GOT3 (cell line): ENCODE data around the gene OR52K2.
"Not testable (repeated sequence)": the region's sequence is repeated elsewhere in the genome, so short reads cannot be mapped to it uniquely, and the experiment has no call there.

Experiments
- DNase-seq: peaks from one replicate; lab custom pipeline; 2025; ENCODE audit warnings: mixed read lengths; lab: John Stamatoyannopoulos, UW

Gene OR52K2

GRCh38 chr11:4480577-4481239, 31.6 kb downstream of the OR52K2 start:
- no peak for DNase-seq

- DNase-seq = no peak
These were observed 32.1 kb downstream of the OR52K2 start for GRCh38 chr11:4481240-4481582.

DNA sequence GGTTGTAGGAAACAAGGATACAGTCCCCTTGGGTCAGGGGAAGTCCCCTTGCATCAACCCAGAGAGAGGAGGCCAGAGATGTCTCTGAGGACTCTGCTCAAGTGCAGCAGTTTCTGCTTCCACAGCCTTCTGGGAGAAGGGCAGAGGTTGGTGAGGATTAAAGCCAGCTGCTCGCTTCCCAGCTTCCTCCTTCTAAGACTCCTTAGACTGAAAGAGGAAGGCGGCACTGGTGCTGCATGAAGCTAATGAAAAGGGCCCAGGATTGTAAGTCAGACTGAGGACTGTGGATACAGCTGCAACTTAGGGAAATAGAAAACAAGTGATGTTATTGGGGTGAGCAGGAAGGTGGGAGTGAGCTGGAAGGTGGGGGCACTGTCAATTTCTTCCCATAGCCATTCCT, 33.4 kb downstream of the OR52K2 start, which contains the start of gene OR52K1:
OR52K1 (plus strand) TSS at position 202 of the 400 bp plus-strand sequence. CDS start 6,255 bp downstream, outside the sequence.
- no peak for DNase-seq

DNA sequence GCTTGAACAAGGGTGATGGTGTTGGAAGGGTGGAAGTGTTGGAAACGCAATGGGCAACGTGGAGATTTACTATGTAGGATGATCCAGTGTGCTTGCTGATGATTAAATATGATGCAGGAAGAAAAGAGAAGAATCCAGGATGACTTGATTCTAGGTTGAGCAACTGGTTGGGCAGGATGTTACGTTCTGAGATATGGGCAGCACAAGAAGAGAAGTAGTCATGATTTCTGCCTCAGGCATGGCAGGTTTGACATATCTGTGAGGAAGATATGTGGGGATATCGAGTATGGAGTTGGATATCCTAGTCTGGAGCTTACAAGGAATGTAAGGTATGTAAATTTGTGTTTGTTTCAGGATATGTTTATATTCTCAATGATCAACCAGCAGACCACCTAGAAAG, 35.2 kb downstream of the OR52K2 start:
- no peak for DNase-seq

- DNase-seq = not testable (repeated sequence)
These were observed 42.3 kb downstream of the OR52K2 start for GRCh38 chr11:4491405-4491804.

DNA sequence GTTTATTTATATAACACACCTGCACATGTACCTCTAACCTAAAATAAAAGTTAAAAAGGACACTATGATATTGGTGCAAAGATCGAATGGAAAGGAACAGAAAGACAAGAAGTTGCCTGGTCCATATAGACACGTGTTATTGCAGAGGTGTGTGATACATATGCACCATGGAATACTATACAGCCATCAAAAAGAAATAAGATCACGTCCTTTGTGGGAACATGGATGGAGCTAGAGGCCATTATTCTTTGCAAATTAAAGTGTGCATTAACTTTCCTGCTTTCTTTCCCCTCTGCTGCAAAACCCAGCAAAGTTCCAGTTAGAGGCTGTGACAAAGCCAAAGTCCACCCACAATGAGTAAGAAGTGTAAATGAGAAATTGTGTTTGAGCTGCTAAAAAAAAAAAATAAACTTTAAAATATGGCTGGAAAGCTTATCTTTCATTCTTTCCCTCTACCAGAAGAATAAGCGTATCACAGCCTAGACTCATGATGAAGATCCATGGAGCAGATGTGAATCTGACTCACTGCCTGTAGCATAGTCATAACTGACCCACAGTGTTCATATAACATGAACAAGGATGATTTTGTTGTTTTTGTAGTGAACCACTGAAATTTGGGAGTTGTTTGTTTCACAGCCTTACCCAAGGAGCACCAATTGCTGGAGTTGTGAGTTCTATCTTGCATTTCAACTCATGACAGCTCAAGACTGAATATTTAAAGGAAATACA, 42.9 kb downstream of the OR52K2 start:
- DNase-seq = no peak

DNA sequence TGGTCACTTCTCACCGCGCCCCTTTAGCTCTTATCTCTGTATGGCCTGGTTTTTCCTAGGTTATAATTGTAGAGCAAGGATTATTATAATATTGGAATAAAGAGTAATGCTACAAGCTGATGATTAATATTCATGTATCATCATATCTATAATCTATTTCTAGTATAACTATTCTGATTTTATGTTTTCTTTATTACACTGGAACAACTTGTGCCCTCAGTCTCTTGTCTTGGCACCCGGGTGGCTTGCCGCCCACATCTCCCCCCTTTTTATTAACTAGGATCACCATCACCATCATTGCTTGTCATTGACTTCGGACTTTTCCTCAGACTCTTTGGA, 44.4 kb downstream of the OR52K2 start:
- no peak for DNase-seq

GRCh38 chr11:4495487-4495886, 46.4 kb downstream of the OR52K2 start:
- DNase-seq = no peak

DNA sequence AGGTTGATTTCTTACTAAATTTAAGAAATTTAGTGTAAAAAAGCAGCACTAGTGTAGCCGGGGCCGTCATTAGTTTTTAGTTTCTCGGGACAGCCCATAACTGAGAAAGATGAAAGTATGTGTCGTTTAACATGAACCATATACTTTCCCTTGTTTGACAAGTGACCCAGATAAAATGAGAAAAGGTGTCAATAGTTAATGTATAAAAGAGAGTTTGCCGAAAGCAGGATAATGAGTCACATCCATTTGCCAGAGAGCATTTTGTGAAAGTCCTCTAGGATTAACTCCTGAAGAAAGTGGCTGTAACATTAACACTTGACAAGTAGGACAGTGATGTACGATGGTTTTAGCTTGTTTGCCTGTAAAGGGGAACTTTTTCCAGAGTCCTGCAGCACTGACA, 46.9 kb downstream of the OR52K2 start:
- DNase-seq = no peak

DNA sequence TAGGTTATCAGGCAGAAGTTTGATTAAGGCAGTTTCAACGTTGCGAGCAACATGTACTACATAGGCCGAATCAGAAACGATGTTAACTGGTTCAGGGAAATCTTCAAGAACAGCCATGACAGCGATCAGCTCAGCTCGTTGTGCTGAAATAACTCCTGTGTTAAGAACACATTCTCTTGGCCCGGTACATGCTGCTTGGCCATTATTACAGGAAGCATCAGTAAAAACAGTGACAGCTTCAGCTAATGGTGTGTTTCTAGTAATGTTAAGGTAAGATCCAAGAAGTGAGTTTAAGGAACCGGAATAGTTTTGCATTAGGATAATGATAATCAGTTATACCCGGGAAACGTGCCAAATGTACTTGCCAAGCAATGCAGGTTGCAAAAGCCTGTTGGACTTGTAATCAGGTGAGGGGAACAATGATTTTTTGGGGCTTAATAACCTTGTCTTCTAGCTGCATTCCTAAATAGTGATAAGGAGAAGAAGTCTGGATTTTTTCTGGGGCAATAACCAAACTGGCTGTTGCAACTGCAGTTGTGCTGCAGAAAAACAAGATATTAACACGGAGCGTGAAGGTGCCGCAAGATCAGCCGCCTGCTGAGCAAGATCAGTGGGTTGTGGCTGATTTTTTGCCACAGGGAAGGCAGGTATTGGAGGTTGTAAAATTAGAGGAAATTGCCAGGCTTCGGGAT, 47.6 kb downstream of the OR52K2 start:
- DNase-seq = no peak
